DOHH2 (cell line): Measurements from ENCODE around the gene HSD3B1.

Experiments used
- H3F3A ChIP-seq: fragments of 200-600 bp; sonication (generic), shearing (Covaris generic); 2 replicates; pipeline ENCODE4 v1.6.0; 2016; ENCODE audit warnings: antibody characterized with exemption, mild to moderate bottlenecking; ENCODE audit not compliant: control insufficient read depth, insufficient read depth
- H3K27ac ChIP-seq: fragments of 200-600 bp; sonication (generic); 2 replicates; pipeline ENCODE4 v1.5.1; 2014; ENCODE audit warnings: low read depth, mild to moderate bottlenecking, low read length, moderate library complexity
- H3K27me3 ChIP-seq: fragments of 200-600 bp; sonication (generic); 2 replicates; pipeline ENCODE4 v1.6.1; 2014; ENCODE audit warnings: mild to moderate bottlenecking, low read length, mixed read lengths; ENCODE audit not compliant: control insufficient read depth
- H3K36me3 ChIP-seq: fragments of 200-600 bp; sonication (generic); 2 replicates; pipeline ENCODE4 v1.6.1; 2014; ENCODE audit warnings: mild to moderate bottlenecking, low read length, moderate library complexity, mixed read lengths; ENCODE audit not compliant: control insufficient read depth
- H3K4me1 ChIP-seq: fragments of 200-600 bp; sonication (generic); 2 replicates; pipeline ENCODE4 v1.6.1; 2014; ENCODE audit warnings: mild to moderate bottlenecking, low read length, mixed read lengths; ENCODE audit not compliant: control insufficient read depth
- H3K4me2 ChIP-seq: fragments of 200-600 bp; sonication (generic); 2 replicates; pipeline ENCODE4 v1.6.0; 2014; ENCODE audit warnings: mild to moderate bottlenecking, low read length, moderate library complexity
- H3K4me3 ChIP-seq: fragments of 200-600 bp; sonication (generic); 2 replicates; pipeline ENCODE4 v1.5.1; 2014; ENCODE audit warnings: mild to moderate bottlenecking, low read length, mixed read lengths
- H3K79me2 ChIP-seq: fragments of 200-600 bp; sonication (generic); 2 replicates; pipeline ENCODE4 v1.6.1; 2014; ENCODE audit warnings: mild to moderate bottlenecking, low read length, mixed read lengths; ENCODE audit not compliant: control insufficient read depth
- H3K9me2 ChIP-seq: fragments of 200-600 bp; sonication (generic); replicated peaks from 2 replicates; pipeline ENCODE4 v1.6.1; 2014; ENCODE audit warnings: mild to moderate bottlenecking, low read length, mixed read lengths; ENCODE audit not compliant: control insufficient read depth
- H3K9me3 ChIP-seq: fragments of 200-600 bp; sonication (generic); 2 replicates; pipeline ENCODE4 v1.6.1; 2014; ENCODE audit warnings: antibody characterized with exemption, low read length, mixed read lengths; ENCODE audit not compliant: control insufficient read depth, insufficient read depth
- H4K20me1 ChIP-seq: fragments of 200-600 bp; sonication (generic); 2 replicates; pipeline ENCODE4 v1.6.0; 2014; ENCODE audit warnings: low read depth, mild to moderate bottlenecking, antibody characterized with exemption, low read length, moderate library complexity; ENCODE audit not compliant: control insufficient read depth, insufficient read depth
- CTCF ChIP-seq: fragments of 200-600 bp; sonication (generic); IDR thresholded peaks from one replicate; pipeline ENCODE4 v1.5.1; 2014; ENCODE audit warnings: antibody characterized with exemption, mild to moderate bottlenecking, low read depth, low read length; ENCODE audit not compliant: poor library complexity, severe bottlenecking
- EZH2phosphoT487 ChIP-seq: fragments of 200-600 bp; sonication (generic); IDR thresholded peaks from 2 replicates; pipeline ENCODE4 v1.6.1; 2017; ENCODE audit warnings: borderline replicate concordance, mild to moderate bottlenecking, antibody characterized with exemption, low read length, moderate library complexity, mixed read lengths

HSD3B1 gene

GRCh38 chr1:119506941-119507340 lies at the start of gene HSD3B1:
HSD3B1 (plus strand) TSS chr1:119507210; CDS start chr1:119507477, 267 bp downstream.
- no peak within 1 kb of the TSS for H3K4me3 ChIP-seq
- no peaks in the 10 kb centered on the region for H3K27me3 ChIP-seq

GRCh38 chr1:119462964-119463363 lies 44.0 kb upstream of the HSD3B1 start:
- Histone ChIP-seq H3K27ac (no peak overlapping the region), H3K4me3 (no peak overlapping the region), H3K9me2 (no peaks in the 10 kb centered on the region), H3K79me2 (no peaks in the 10 kb centered on the region), H3K4me2 (no peak overlapping the region), H3F3A (no peaks in the 10 kb centered on the region), H3K36me3 (no peaks in the 10 kb centered on the region), H3K4me1 (no peaks in the 10 kb centered on the region), H3K27me3 (no peaks in the 10 kb centered on the region), H4K20me1 (no peaks in the 10 kb centered on the region), H3K9me3 (no peaks in the 10 kb centered on the region)
- TF ChIP-seq CTCF: no peak
- TF ChIP-seq EZH2phosphoT487: no peak

More at GRCh38 chr1:119506941-119507340, at the start of gene HSD3B1:
- no peaks in the 10 kb centered on the region for H3K4me1 ChIP-seq
- H3K9me3 ChIP-seq: no peaks in the 10 kb centered on the region
- no peak within 1 kb of the TSS for H3K4me2 ChIP-seq
- H3F3A ChIP-seq: no peaks in the 10 kb centered on the region
- H3K79me2 ChIP-seq: no peaks in the 10 kb centered on the region
- no peak within 1 kb of the TSS for H3K27ac ChIP-seq
- no peak for TF ChIP-seq CTCF
- no peak for TF ChIP-seq EZH2phosphoT487
- no peaks in the 10 kb centered on the region for H4K20me1 ChIP-seq
- H3K36me3 ChIP-seq: no peaks in the 10 kb centered on the region
- H3K9me2 ChIP-seq: no peaks in the 10 kb centered on the region

- Histone ChIP-seq H3K4me2 (no peak overlapping the region), H3K4me3 (no peak overlapping the region), H3K79me2 (no peaks in the 10 kb centered on the region), H3K9me2 (no peaks in the 10 kb centered on the region), H3K9me3 (no peaks in the 10 kb centered on the region), H4K20me1 (no peaks in the 10 kb centered on the region), H3K27me3 (no peaks in the 10 kb centered on the region), H3F3A (no peaks in the 10 kb centered on the region), H3K27ac (no peak overlapping the region), H3K4me1 (no peaks in the 10 kb centered on the region), H3K36me3 (no peaks in the 10 kb centered on the region)
- TF ChIP-seq EZH2phosphoT487: no peak
- TF ChIP-seq CTCF: no peak
These were observed 43.4 kb upstream of the HSD3B1 start for GRCh38 chr1:119463569-119463968.
